Astrocyte of the spinal cord (primary cell): ENCODE results near the gene TBCCD1.
"Not testable (repeated sequence)": the region's sequence is repeated elsewhere in the genome, so short reads cannot be mapped to it uniquely, and the experiment has no call there.

Experiments used
- DNase-seq: peaks from one replicate; pipeline ENCODE4 v3.0.0; 2011; ENCODE audit warnings: low read depth, low spot score
- H3K4me3 ChIP-seq: 2 replicates; pipeline ENCODE4 v1.5.1; 2011; ENCODE audit warnings: low read depth, mild to moderate bottlenecking, low read length, moderate library complexity
- in situ Hi-C: cut with HindIII; loops from 2 replicates; pipeline ENCODE4 v1.10.0; 2017; ENCODE audit warnings: low sequenced_read_pairs
- TF ChIP-seq, protein P1 (sequence below): IDR thresholded peaks from 2 replicates; pipeline ENCODE4 v1.5.1; 2012; ENCODE audit warnings: low read depth, mild to moderate bottlenecking, low read length, inconsistent platforms

Gene TBCCD1

DNA sequence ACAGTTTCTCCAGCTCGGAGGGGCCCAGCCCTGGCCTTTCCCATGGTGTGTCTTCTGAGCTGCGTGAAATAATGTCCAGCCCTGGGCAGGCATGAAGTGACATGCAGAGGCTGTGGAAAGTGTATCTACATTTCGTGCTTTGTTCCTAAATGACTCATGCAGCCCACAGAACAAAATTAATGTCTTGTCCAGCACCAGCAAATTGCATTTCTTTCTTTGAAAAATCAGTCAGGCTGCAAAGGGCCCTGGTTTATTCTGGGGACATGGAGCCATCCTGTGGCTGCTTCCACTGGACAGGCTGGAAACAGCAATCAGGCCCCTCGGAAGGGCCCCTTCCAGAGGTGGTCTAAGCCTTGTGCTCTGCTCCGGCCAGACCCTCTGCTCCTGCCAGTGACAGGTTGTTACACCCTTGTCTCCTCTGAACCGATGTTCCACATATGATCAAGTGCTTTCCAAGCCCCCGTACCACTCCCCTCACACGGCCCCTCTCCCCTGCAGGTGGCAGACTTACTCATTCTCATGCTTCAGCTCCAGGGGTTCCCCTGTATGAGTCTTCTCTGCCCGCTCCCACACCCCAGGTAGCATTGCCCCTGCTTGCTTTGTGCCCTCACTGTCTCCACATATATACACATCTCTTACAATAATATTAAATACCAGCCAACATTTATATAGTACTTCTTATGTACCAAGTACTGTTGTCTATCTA, 56.6 kb downstream of the TBCCD1 start:
- TF ChIP-seq, protein P1, sequence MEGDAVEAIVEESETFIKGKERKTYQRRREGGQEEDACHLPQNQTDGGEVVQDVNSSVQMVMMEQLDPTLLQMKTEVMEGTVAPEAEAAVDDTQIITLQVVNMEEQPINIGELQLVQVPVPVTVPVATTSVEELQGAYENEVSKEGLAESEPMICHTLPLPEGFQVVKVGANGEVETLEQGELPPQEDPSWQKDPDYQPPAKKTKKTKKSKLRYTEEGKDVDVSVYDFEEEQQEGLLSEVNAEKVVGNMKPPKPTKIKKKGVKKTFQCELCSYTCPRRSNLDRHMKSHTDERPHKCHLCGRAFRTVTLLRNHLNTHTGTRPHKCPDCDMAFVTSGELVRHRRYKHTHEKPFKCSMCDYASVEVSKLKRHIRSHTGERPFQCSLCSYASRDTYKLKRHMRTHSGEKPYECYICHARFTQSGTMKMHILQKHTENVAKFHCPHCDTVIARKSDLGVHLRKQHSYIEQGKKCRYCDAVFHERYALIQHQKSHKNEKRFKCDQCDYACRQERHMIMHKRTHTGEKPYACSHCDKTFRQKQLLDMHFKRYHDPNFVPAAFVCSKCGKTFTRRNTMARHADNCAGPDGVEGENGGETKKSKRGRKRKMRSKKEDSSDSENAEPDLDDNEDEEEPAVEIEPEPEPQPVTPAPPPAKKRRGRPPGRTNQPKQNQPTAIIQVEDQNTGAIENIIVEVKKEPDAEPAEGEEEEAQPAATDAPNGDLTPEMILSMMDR: peak; percentile 22
- in situ Hi-C loops: no loop called here
- DNase-seq: peak; percentile 15

DNA sequence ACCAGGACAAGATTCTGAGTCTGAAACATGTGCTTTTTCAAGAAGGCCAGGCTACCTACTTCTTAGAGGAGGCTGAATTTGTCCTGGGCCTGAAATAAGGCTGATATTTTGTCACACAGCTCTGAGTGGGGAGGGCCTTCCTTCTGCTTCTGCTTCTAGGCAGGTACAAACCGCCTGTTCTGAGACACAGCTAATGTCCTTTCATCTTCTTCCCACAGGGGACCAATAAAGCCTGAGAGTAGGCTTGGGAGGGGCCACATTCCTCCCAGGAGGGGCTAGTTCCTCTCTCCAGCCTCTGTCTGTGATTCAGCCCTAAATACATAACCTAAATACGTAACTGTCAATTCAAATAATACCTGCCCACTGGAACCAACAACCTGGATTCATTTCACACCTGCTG, 57.7 kb downstream of the TBCCD1 start:
- TF ChIP-seq, protein P1: no peak
- in situ Hi-C loops: no loop called here
- H3K4me3 ChIP-seq: no peak overlapping the region
- no peak for DNase-seq

More for the DNA sequence above, 56.6 kb downstream of the TBCCD1 start:
- H3K4me3 ChIP-seq: no peak overlapping the region

- peak; percentile 23 for DNase-seq
- no peak overlapping the region for H3K4me3 ChIP-seq
- TF ChIP-seq, protein P1: no peak
- in situ Hi-C loops: no loop called here
Observed at GRCh38 chr3:186506857-186507256, 60.3 kb downstream of the TBCCD1 start.

DNA sequence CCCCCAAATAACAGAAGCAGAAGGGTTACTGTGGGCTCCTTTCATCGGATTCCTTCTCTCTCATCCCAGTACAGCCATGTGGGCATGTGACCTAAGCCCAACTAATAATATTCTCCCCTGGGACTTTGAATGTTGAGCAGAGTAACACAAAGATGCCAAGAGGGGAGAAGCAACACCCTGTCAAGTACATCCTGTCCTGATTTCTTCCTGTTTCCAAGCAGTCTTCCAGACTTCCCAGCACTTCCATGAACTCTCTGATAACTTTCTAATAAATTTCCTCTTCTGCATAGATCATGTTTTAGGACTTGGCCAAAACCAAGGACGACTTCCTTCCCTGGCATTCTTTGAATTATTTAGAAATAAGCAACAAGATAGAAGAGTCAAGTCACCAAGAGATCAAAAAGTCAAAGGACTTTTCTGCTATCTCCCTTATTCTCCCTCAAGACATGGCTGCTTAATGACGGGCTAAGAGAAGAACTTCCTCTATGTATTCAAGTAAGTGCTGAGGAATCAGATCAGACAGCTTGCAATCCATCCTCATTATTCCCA, 60.9 kb downstream of the TBCCD1 start:
- in situ Hi-C loops: no loop called here
- H3K4me3 ChIP-seq: no peak overlapping the region
- TF ChIP-seq, protein P1: no peak
- no peak for DNase-seq

- no peak for DNase-seq
- TF ChIP-seq, protein P1: no peak
- in situ Hi-C loops: no loop called here
- no peak overlapping the region for H3K4me3 ChIP-seq
Observed at GRCh38 chr3:186502966-186503712, 64.0 kb downstream of the TBCCD1 start.

- no peak overlapping the region for H3K4me3 ChIP-seq
Observed at GRCh38 chr3:186502138-186502948, 64.8 kb downstream of the TBCCD1 start.

DNA sequence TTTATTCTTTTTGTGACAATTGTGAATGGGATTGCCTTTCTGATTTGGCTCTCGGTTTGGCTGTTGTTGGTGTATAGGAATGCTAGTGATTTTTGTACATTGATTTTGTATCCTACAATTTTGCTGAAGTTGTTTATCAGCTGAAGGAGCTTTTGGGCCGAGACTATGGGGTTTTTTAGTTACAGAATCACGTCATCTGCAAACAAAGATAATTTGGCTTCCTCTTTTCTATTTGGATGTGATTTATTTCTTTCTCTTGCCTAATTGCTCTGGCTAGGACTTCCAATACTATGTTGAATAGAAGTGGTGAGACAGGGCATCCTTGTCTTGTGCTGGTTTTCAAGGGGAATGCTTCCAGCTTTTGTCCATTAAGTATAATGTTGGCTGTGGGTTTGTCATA, 67.2 kb downstream of the TBCCD1 start:
- in situ Hi-C loops, H3K4me3 ChIP-seq, DNase-seq: not testable (repeated sequence)

More at GRCh38 chr3:186502138-186502948, 64.8 kb downstream of the TBCCD1 start:
- in situ Hi-C loops: no loop called here
- TF ChIP-seq, protein P1: no peak
- DNase-seq: no peak

DNA sequence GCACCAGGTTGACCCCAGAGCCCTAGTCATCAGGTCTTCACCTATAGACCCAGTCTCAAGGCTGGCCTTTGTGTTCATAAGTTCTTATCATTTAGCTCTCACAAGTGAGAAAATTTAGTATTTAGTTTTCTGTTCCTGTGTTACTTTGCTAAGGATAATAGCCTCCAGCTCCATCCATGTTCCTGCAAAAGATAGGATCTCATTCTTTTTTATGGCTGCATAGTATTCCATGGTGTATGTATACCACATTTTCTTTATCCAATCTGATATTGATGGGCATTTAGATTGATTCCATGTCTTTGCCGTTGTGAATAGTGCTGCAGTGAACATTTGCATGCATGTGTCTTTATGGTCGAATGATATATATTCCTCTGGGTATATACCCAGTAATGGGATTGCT, 69.1 kb downstream of the TBCCD1 start:
- in situ Hi-C loops, H3K4me3 ChIP-seq: not testable (repeated sequence)

More for the DNA sequence above, 69.1 kb downstream of the TBCCD1 start:
- not testable (repeated sequence) for DNase-seq
